ENCODE measurements around the gene FAM204A.

DNA sequence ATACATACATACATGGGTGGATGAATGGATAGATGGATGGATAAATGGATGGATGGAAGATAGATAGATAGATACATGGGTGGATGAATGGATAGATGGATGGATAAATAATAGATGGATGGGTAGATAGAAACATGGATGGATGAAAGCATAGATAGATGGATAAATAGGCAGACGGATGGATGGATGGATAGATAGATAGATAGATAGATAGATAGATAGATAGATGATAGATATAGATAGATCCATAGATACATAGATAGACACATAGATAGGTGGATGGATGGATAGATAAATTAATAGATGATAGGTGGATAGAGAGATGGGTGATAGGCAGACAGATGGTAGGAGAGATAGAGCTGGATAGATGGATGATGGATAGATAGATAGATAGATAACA lies 68.5 kb downstream of the FAM204A start:
- TF ChIP-seq CTCF (IDR thresholded peaks at IDR 0.05) (no peak), POLR2A (IDR thresholded peaks at IDR 0.05) (no peak), EP300 (IDR thresholded peaks at IDR 0.05) (no peak)
